HG03139 (cell line): ENCODE measurements around the gene ZMAT5.
A peak's percentile ranks its signal among the peaks of the same experiment; 100 is the strongest.

Experiments used
- ATAC-seq: cut with Tn5 transposase; IDR thresholded peaks from one replicate; pipeline ENCODE4 v1.9.1; 2021; ENCODE audit not compliant: unreplicated experiment

The ZMAT5 gene, protein sequence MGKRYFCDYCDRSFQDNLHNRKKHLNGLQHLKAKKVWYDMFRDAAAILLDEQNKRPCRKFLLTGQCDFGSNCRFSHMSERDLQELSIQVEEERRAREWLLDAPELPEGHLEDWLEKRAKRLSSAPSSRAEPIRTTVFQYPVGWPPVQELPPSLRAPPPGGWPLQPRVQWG

DNA sequence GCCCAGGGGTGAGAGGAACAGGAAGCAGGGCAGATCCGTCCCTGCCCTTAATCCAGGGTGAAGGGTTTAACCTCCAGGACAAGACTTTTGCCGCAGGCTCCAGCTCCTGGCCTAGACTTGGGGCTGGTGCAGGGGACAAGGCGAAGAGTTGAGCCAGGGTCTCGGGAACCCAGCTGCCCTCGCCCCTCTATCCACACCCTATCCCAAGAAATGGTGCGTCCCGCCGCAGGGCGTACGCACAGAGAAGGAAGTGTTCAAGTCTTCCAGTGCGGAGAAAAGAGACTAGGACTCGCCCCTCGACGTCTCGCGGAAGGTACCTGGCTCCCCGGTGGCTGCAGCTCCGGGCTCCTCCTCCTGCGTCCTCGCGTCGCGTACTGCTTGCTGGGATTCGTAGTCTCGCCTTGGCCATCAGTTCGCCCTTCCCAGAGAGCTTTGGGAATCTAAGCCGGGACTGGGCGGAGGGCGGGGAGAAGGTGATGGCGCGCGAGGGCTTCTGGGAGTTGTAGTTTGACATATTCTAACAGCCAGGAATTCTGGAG is at the start of gene ZMAT5:
Gene ZMAT5 (minus strand): TSS at position 376 of the 539 bp plus-strand sequence. CDS start 18,463 bp downstream, outside the sequence.
- ATAC-seq = peak; percentile 82

DNA sequence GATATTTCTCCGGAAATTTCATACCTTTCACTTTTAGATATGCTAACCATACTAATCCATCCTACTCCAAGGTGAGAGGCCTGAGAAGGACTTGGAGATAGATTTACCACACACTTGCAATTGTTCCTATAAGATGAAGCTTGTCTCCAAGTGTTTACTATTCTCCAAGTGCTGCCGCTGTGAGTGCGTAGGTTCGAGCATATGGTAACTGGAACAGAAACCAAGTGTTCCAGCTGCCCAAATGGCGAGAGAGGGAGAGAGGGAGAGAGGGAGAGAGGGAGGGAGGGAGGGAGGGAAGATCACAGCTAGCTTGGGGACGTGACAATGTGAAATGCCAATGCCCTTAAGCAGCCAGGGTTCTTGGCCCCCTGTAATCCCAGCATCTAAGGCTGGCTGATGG is 49.7 kb upstream of the ZMAT5 start:
- no peak for ATAC-seq

DNA sequence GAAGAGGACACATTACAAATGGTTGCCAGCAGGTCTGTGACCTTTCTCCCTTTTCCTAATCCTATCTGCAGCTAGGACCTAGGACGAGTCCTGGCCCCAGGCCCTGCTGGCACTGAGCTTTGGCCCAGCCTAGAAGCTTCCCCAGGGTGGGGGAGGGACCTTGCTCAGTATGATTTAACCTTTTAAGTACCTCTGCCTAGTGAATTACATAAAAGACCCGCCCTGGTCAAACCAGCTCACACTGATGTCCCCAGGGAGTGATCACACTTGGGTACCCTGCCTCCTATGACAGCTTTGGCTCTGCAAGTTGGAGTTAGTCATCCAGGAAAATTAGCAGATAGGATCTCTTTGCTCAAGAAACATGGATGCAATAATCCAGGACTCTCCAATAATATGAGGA is 49.3 kb upstream of the ZMAT5 start:
- no peak for ATAC-seq

DNA sequence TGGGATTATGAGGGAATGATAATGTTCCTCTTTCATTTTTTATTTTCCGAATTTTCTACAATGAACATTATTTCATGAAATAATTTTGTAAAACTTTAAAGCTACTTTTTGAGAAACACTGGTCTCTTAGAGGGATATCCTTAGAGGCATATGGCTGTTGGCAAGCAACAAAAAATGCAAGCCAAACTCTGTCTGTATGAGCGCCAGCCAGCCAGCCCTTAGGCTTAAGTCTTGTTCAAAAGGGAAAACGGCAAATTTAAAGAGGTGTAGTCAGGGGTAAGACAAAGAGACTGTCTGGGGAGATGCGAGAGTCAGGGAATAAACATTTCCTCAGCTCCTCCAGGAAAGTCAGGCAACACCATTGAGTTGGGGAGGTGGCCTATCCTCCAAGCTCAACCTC is 48.8 kb upstream of the ZMAT5 start:
- no peak for ATAC-seq

DNA sequence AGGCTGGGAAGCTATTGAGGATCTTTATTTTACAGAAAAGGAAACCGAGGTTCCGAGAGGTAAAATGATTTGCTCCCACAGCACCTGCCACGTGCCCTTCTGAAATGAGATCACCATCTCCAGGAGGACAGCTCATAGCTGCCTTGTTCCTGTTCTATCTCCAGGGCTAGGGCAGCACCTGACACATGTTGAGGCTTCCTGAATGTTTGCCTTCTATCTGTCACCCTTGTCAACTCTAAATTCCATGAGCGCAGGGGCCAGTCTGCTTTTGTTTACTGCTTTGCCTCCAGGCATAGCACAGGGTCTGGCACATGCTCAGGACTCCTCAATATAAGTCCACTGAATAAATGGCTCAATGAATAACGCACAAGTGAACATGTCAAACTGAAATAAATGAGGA is 47.2 kb upstream of the ZMAT5 start:
- ATAC-seq = no peak

DNA sequence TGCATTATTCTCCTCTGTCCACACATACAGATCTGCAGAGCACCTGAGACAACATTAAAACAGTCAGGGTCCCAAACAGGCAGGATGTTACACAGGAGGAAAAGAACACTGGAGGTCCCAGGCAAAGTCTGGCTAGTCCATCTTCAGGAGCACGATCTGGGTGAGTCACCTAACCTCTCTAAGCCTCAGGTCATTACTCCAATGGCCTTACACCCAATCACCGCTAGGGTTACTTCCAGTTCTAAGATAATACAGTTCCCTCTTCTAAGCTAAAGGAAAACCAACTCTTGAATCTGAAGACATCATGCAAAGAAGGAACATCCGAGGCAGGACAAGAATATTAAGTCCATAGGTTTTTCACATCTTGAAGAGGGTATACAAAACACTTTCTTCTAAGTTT is 46.8 kb upstream of the ZMAT5 start:
- no peak for ATAC-seq

DNA sequence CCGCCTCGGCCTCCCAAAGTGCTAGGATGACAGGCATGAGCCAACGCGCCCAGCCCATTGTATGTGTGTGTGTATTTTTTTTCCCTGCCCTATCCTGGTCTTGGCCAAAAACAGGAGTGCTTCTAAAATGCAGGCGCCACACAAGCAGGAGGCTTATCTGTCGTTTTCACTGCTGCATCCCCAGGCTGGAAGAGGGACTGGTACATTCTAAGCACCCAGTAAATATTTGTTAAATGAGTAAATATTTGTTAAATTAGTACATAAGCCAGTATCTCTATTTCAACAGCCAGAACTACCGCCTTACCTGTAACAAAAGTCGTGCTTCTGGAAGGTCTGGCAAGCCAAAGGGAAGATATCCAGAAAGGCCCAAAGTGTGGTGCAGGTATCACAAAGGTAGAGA is 46.3 kb upstream of the ZMAT5 start:
- ATAC-seq = no peak

DNA sequence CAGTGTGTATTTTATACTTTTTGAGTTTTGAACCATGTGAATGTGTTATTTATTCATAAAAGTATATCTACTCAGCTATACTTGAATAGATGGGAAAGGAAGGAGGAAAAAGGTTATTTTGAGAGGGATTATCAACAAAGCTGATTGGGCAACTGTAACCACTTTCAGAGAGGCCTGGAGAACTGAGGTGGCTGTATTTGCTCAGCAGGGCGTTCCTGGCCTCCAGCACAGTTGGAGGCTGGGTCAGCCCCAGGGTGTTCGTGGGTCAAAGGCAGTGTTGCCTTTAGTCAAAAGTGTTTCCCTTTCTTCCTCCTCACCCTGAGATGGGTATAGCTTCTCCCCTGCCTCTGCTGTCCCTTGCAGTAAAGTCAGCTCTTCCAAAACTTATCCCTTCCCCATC is 44.6 kb upstream of the ZMAT5 start:
- no peak for ATAC-seq

DNA sequence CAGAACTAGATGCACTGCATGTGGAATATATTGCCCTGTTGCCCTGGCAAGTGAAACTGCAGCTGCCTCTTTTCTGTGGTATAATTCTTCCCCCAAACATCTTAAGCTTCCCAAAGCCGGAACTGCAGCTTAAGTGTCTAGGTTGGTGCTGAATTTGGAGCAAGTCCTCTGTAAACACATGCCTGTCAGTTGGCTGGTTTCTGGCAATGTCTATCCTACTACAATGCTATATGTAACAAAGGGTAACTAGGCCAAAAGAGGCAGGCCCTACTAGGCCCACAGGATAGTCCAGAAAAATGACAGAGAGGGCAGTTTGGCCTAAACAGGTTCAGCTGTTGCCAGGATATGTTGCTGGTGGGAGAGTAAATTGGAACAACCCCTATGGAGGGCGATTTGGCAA is 43.4 kb upstream of the ZMAT5 start:
- no peak for ATAC-seq

DNA sequence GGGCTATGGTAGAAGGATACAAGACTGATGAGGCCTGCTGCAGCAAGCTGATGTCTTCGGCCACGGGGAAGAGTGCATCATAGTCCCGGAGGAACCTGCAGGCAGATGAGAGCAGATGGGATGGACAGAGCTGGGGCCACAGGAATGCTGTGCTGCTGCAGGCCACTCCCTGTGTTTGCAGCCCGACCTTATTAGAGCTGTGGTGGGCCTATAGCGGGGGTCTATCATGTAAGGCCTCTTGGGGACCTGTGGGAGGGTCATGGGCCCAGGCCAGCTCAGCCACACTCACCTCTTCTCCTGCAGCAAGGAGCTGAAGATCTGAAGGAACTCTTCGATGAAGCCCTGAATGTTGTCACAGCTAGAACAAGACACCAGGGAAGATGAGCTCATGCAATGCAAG is 39.4 kb upstream of the ZMAT5 start:
- ATAC-seq = no peak

DNA sequence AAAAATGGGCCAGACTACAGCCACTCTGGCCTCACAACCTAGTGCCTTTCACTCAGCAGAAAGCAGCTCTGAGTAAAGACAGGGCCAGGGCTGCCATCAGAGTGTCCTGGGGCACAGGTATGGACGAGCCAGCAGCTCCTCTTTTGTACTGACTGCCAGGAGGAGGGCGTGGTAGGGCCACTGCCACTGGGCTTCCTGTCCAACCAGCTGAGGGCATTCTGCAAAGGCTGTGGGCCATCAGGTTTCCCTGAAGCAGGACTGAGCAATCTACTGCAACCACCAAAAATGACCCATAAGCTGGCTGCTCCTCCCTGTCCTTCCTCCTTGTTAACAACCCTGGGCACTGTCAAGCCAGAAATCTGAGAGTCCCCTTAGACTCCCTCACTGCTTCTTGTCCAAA is 38.2 kb upstream of the ZMAT5 start:
- no peak for ATAC-seq

DNA sequence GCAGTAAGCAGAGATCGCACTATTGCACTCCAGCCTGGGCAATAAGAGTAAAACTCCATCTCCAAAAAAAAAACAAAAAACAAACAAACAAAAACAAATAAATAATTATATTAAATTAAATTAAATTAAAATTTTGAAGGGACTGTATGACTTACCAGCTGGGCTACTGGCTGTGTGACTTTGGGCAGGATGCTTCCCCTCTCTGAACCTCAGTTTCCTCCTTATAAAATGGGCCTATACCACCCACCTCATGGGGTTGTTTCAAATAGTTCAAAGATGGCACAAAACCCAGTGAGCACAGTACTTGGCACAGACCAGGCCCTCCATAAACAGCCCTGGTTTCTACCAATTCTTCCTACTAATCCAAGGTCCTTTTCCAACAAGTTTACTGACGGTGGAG is 36.4 kb upstream of the ZMAT5 start:
- no peak for ATAC-seq

DNA sequence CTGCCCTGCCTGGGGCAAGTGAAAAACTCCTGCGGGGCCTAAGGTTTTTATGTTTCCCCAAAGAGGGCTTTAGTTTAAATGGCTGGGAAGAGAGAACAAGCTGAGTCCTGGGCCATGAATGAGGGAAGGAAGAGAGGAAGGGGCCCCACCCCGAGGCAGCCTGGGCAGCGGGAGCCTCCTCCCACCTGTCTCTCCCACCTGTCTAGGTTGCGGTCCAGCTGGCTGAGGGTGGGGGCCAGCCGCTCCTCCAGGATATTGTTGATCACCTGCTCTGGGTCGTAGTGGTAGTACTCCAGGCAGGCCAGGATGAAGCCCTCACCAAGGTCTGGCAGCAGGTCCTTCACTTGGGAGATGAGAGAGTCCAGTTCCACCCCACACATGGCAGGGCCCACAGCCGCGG is 35.0 kb upstream of the ZMAT5 start:
- ATAC-seq = no peak

DNA sequence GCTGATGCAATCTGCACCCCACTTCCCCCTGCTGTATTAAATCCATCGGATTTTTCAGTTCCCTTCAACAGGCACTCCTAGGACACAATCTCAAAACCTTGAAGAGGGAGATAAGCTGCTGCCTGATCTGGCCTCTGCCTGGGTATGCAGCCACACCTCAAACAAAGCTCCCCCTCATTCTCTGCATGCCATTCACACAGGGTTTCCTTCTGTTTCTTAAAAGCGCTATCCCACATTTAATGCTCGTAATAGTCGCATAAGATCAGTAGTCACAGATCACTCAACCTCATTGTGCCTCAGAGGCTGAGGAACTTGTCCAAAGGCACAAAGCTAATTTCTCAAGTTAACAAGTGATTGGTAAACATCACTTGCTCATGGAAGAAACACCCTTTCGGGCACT is 34.3 kb upstream of the ZMAT5 start:
- ATAC-seq = no peak

DNA sequence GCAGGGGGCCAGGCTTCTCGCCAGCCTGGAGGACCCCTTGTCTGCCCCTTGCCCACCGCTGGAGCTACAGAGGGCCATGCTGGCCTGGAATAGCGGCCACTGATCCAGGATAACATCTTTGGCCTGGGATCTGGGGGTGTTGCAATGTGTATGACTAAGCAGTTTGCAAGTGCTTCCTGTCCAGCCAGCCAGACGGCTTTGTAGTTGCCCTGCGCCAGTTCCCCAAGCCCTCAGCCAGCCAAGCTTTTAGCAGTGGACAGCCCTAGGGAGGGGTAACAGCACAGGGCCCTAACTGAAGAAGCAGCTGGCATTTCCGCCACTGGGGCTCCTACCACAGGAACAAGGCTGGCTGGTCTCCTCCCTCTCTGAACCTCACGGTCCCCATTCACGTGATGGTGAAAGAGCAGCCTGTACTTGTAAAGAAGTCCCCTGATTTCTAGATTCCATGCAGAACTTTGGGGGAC is 32.4 kb upstream of the ZMAT5 start:
- no peak for ATAC-seq

DNA sequence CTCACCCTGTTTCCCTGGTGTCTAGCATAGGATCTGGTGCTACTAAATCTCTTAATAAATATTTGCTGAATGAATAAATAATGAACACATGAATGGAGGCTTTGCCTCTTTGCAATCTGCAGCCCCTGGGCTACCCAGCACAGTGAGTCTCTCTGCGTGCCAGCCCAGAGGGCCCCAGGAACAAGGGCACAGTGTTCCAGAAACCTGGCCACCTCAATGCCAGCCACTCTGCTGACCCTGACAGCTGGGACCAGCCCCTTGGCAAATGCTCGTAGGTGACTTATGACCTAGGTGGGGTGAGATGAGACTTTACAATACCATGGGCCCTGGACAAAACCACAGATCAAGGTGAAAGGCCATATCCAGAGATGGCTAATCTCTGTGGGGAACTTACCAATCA is 32.0 kb upstream of the ZMAT5 start:
- no peak for ATAC-seq

DNA sequence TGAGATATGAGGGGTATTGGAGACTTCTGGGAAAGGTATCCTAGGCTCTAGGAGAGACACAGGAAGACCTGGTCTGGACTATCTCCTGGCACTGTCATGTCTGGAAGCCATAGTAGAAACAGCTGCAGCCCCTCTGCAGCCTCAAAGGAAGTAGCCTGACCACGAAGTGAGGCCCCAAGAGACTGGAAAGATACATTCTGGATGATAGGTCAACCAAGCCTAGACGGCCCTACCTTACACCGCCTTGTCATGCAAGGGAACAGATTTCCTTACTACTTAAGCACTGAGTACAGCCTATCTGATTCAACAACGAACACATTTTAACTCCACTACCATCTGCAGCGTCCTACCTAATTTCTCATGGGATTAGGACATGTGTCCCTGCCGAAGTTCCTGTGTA is 31.5 kb upstream of the ZMAT5 start:
- no peak for ATAC-seq

DNA sequence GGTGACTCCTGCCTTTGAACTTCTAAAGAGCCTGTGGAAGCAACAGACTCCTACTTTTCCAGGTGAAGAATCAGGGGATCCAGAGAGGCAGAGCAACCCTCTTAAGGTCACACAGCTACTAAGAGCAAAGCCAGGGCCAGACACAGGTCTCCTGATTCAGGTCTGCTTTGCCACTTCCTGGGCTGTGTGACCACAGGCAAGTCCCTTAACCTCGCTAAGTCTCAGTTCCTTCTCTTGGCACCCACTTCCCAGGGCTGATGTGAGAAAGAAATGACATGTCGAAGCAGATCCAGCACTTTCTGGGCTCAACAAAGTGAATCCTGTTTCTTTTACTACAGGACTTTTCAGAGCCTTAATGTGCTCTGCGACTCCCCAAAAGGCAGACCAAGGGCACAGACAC is 30.5 kb upstream of the ZMAT5 start:
- no peak for ATAC-seq

DNA sequence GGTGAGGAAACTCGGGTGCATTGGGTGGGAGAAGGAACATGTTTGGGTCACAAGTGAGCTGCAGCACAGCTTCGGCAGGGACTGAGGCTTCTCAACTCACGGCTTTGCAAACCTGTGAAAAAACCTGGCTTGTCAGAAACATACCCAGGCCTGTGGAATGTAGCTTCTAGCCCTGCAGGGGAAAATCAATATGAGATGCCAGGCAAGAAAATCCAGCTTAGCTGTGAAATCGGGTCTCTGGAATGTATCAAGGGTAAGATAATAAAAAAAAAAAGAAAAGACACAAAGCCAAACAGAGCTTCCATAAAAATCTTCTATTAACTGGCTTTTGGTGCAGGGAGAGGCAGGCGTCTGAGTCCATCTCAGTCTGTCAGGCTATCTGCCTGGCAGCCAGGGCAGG is 28.9 kb upstream of the ZMAT5 start:
- no peak for ATAC-seq

DNA sequence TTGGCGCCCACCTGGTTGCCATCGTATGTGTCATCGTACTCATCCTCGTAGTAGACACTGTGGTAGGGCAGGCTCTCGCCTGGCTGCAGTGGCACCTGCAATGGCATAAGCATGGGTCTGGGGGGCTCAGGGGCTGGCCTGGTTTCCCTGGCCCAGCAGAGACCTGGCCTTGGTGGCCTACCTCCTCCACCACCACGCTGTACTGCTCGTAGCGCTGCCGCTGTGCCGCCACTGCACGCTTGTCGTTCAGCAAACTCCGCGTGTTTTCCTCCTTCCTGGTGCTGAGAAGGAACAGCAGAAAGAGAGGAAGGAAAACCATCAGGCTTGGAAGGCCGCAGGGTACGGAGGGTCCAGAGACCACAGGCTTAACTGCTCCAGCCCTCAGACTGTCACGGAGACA is 26.6 kb upstream of the ZMAT5 start:
- no peak for ATAC-seq

DNA sequence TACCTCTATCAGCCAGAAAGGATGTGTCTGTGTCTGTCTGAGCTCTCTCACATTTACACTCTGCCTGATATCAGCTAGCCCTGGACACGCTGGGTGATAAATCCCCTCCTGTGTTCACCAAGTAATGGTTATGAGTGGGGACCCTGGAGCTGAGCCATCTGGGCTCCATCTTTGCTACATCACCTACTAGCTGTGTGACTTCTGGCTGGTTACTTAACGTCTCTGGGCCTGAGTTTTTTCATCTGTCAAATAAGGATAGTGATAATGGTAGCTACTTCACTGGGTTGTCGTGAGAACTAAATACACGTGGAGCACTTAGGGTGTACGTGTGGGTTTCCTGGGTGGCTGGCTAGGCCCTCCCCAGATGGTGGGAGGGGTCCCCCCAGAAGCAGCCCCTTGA is 23.3 kb upstream of the ZMAT5 start:
- no peak for ATAC-seq

DNA sequence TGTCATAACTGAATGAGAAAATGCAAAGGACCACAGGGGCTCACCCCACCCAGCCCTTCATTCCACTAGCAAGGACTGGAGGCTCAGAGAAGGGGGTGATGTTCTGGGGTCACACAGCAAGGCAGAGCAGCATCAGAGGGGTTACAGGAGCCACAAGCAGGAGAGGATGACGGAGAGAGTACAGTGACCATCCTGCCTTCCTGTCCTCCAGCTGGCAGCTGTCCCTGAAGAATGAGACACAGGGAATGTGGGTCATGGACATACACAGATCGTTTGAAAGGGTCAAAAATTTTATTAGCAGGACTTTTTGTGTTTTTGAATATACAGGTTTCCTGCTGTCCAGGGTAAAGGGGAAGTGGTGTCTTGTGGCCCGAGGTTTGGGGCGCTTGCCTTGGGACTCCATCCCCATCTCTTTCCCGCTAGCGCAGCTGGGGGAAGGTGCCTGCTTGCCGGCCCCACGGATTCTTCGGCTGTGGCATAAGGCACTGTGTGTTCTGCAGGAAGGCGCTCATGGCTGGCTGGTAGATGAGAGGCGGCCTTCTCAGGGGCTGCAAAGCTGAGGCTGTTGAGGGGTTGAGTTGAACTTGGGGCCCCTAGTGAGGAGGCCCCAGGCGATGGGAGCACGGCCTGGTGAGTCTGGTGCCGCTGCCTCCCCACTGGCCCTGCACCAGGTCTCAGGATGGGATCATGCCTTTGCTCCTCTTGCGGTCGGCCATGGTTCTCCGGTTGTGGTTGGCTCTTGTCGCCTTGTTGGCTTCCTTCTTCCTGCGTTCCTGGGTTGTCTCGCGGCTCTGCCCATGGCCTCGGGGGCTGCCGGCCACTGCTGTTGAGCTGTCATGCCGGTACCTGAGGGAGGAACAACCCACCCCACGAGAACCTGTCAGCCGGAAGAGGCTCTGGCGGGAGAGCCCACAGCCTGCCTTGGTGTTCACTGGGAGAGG is 21.8 kb upstream of the ZMAT5 start:
- no peak for ATAC-seq
